HUDEP-2 (cell line): Measurements from ENCODE around the gene NPRL2.
A peak's percentile ranks its signal among the peaks of the same experiment; 100 is the strongest.

Experiments
- DNase-seq, 76 experiments: peaks; one replicate each; lab custom pipeline; 2025; ENCODE audit not compliant: unreplicated experiment in 76 of 76; lab: John Stamatoyannopoulos, UW

NPRL2 gene

GRCh38 chr3:50353245-50354004 lies 2.9 kb upstream of the NPRL2 start:
- no peak for DNase-seq

- peak in 9 of 76 experiments; percentile 7 to 44 (median 21) for DNase-seq
Observed at GRCh38 chr3:50352781-50353180, 2.2 kb upstream of the NPRL2 start.

GRCh38 chr3:50351323-50351697 lies 735 bp upstream of the NPRL2 start:
- DNase-seq, result no peak

- DNase-seq, result no peak
Observed at GRCh38 chr3:50350213-50350526, 405 bp downstream of the NPRL2 start.

GRCh38 chr3:50347187-50347813 lies 3.3 kb downstream of the NPRL2 start:
- peak in 64 of 76 experiments; percentile 9 to 74 (median 46) for DNase-seq

- DNase-seq, result peak in 70 of 76 experiments; percentile 5 to 86 (median 66)
Observed at GRCh38 chr3:50345586-50346234, 4.9 kb downstream of the NPRL2 start, which contains the start of gene ZMYND10. Gene ZMYND10, minus strand, starts transcription at chr3:50345732. Its CDS starts 153 bp downstream, at chr3:50345579.

GRCh38 chr3:50345008-50345407 lies 5.6 kb downstream of the NPRL2 start:
- DNase-seq, result no peak

- DNase-seq, result peak in 1 of 76 experiments; percentile 11
Observed at GRCh38 chr3:50342813-50343633, 7.6 kb downstream of the NPRL2 start.

- DNase-seq, result no peak
Observed at GRCh38 chr3:50341996-50342650, 8.5 kb downstream of the NPRL2 start.

GRCh38 chr3:50341537-50341936 lies 9.0 kb downstream of the NPRL2 start:
- no peak for DNase-seq

- peak in 71 of 76 experiments; percentile 21 to 84 (median 71) for DNase-seq
Observed at GRCh38 chr3:50340448-50341329, 9.9 kb downstream of the NPRL2 start, which contains the start of gene RASSF1. Gene RASSF1, minus strand, starts transcription at chr3:50340836. Its CDS starts 31 bp downstream, at chr3:50340805.

- DNase-seq, result peak in 3 of 76 experiments; percentile 24 to 43 (median 32)
Observed at GRCh38 chr3:50340147-50340447, 10.5 kb downstream of the NPRL2 start.

- DNase-seq, result peak in 2 of 76 experiments; percentile 35 to 43
Observed at GRCh38 chr3:50339485-50340146, 11.0 kb downstream of the NPRL2 start.

GRCh38 chr3:50338965-50339364 lies 11.6 kb downstream of the NPRL2 start:
- peak in 9 of 76 experiments; percentile 18 to 58 (median 34) for DNase-seq

GRCh38 chr3:50337175-50337861 lies 13.3 kb downstream of the NPRL2 start:
- peak in 75 of 76 experiments; percentile 59 to 99 (median 98) for DNase-seq

GRCh38 chr3:50336452-50337174 lies 14.0 kb downstream of the NPRL2 start:
- DNase-seq, result peak in 5 of 76 experiments; percentile 45 to 65 (median 54)

GRCh38 chr3:50334339-50335075 lies 16.1 kb downstream of the NPRL2 start:
- DNase-seq, result no peak
